Progenitor cell of endocrine pancreas (in vitro differentiated cells): ENCODE data around the gene ADRA2B. TPM values are rescaled to one million over a fixed set of nuclear protein-coding genes. Genes with fewer than 3 reads are reported as not detected.
"Not testable (repeated sequence)": the region's sequence is repeated elsewhere in the genome, so short reads cannot be mapped to it uniquely, and the experiment has no call there.

Source experiments
- DNase-seq: peaks from one replicate; pipeline ENCODE4 v3.0.0; 2021; ENCODE audit warnings: low spot score; ENCODE audit not compliant: unreplicated experiment
- H3K27ac Mint-ChIP-seq: 2 replicates; pipeline ENCODE4 v1.8.0; 2021; ENCODE audit warnings: mild to moderate bottlenecking, moderate library complexity, mixed read lengths
- H3K27me3 Mint-ChIP-seq: 2 replicates; pipeline ENCODE4 v1.8.0; 2021; ENCODE audit warnings: mixed read lengths
- H3K36me3 Mint-ChIP-seq: 2 replicates; pipeline ENCODE4 v1.8.0; 2022; ENCODE audit warnings: mixed read lengths; ENCODE audit not compliant: insufficient read depth
- H3K4me1 Mint-ChIP-seq: 2 replicates; pipeline ENCODE4 v1.8.0; 2021; ENCODE audit warnings: low read depth, mixed read lengths
- H3K4me3 Mint-ChIP-seq: 2 replicates; pipeline ENCODE4 v1.8.0; 2021; ENCODE audit warnings: low read depth, mild to moderate bottlenecking, moderate library complexity, mixed read lengths
- H3K9me3 Mint-ChIP-seq: 2 replicates; pipeline ENCODE4 v1.8.0; 2021; ENCODE audit warnings: low read depth, mixed read lengths
- total RNA-seq: library from RNA; stranded (reverse); gene quantifications from 2 replicates; pipeline ENCODE4 v1.2.1, GENCODE V29; 2021
- TF ChIP-seq, protein P1 (sequence below): fragments of 200-600 bp; sonication (generic); IDR thresholded peaks from one replicate; pipeline ENCODE4 v1.5.0; 2021; ENCODE audit warnings: antibody characterized with exemption, mild to moderate bottlenecking; ENCODE audit not compliant: unreplicated experiment

Gene ADRA2B
- total RNA-seq, 1 donor from 2014 or later = 0.69 TPM

DNA sequence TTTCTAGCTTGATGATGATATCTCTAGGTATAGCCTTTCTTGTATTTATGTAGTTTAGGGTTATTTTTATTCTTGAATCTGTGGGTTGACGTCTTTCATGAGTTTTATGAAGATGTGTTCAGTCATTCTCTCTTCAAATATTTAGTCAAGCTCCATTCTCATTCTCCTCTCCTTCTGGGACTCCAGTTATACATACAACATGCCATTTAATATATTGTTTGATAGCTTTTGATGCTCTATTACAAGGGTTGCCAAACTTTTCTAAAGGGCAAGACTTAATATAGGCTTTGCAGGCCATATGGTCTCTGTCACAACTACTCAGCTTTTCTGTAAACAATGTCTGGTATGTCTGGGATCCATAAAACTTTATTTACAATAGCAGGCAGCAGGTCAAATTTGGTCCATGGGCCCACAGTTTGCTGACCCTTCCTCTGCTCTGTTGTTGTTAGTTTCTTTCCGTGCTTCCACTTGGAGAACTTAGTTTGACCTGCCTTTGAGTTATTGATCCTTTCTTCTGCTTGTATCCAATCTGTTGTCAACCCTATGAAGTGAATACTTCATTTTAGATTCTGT lies 41.1 kb downstream of the ADRA2B start:
- H3K4me1 Mint-ChIP-seq = no peaks in the 10 kb centered on the region
- H3K4me3 Mint-ChIP-seq = no peak overlapping the region
- no peak for DNase-seq
- TF ChIP-seq, protein P1, sequence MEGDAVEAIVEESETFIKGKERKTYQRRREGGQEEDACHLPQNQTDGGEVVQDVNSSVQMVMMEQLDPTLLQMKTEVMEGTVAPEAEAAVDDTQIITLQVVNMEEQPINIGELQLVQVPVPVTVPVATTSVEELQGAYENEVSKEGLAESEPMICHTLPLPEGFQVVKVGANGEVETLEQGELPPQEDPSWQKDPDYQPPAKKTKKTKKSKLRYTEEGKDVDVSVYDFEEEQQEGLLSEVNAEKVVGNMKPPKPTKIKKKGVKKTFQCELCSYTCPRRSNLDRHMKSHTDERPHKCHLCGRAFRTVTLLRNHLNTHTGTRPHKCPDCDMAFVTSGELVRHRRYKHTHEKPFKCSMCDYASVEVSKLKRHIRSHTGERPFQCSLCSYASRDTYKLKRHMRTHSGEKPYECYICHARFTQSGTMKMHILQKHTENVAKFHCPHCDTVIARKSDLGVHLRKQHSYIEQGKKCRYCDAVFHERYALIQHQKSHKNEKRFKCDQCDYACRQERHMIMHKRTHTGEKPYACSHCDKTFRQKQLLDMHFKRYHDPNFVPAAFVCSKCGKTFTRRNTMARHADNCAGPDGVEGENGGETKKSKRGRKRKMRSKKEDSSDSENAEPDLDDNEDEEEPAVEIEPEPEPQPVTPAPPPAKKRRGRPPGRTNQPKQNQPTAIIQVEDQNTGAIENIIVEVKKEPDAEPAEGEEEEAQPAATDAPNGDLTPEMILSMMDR = no peak
- no peaks in the 10 kb centered on the region for H3K36me3 Mint-ChIP-seq
- H3K27ac Mint-ChIP-seq = no peak overlapping the region
- peaks cover 11% of the 10 kb centered on the region for H3K9me3 Mint-ChIP-seq
- H3K27me3 Mint-ChIP-seq = peaks cover 12% of the 10 kb centered on the region

DNA sequence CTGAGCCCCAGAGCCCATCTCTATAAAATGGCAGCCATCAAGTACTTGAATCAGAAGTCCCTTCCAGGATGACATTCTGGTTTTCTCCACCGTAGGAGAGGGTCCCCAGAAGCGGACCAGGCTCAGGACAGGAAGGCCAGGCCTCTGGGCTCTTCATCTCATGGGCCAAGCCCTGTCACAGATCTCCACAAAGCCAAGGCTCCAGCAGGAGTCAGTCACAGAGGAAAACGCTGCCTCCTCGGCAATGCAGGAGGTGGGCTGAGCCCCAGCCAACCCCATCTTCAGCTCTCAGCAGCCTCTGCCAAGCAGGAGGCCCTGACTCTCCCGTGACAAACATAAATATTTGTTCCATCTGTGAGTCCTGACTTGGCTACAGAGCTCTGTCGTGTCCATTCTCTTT lies 42.2 kb downstream of the ADRA2B start:
- H3K36me3 Mint-ChIP-seq = no peaks in the 10 kb centered on the region
- H3K4me3 Mint-ChIP-seq = no peak overlapping the region
- H3K9me3 Mint-ChIP-seq = peaks cover 11% of the 10 kb centered on the region
- peaks cover 7% of the 10 kb centered on the region for H3K27me3 Mint-ChIP-seq
- no peaks in the 10 kb centered on the region for H3K4me1 Mint-ChIP-seq
- DNase-seq = no peak
- H3K27ac Mint-ChIP-seq = no peak overlapping the region
- TF ChIP-seq, protein P1 = no peak

DNA sequence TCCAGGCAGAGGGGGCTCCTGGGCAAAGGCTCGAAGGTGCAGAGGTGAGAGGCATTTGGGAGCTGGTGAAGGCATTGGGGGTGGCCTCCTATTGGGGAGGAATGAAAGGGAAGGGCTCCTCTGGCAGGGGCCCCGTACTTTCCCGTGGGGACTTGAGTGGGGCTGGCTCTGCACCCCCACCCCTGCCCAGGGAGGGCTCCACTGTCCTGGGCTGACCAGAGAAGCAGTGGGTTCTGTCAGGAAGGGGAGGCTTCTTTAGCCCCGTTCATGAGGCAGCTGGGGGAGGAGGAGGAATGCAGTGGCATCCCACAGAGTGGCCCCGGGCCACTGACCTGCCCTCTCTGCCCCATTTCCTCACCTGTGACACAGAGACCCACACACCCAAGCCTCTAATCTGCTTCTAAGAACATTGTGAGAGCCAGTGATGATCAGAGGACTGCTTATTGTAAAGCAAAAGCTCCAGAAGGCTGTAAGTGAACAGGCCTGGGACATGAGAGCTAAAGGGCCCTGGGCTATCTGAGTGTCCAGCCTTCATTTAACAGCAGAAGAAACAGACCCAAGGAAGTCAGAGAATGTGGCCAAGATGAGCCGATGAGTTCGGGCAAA lies 43.1 kb downstream of the ADRA2B start:
- H3K36me3 Mint-ChIP-seq = no peaks in the 10 kb centered on the region
- H3K4me3 Mint-ChIP-seq = no peak overlapping the region
- TF ChIP-seq, protein P1 = no peak
- DNase-seq = no peak
- H3K4me1 Mint-ChIP-seq = no peaks in the 10 kb centered on the region
- no peak overlapping the region for H3K27ac Mint-ChIP-seq
- peaks cover 11% of the 10 kb centered on the region for H3K9me3 Mint-ChIP-seq
- peaks cover 7% of the 10 kb centered on the region for H3K27me3 Mint-ChIP-seq

DNA sequence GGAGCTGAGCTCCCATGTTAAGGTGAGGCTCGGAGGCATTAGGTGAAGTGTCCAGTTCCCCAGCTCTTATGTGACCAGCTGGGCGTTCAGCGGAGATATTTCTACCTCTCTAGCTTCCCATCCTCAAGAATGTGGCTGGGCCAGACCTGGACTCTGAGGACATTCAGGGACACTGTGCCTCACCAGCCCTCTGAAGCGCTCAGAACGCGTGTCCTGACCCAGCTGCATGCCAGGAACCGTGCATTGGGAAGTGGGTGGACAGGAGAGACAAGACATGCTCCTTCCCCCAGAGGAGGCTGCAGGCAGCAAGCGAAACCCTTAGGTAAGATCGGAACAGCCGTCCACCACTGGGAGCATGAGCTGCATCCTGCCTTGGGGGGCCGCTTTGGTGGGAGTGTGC lies 43.6 kb downstream of the ADRA2B start:
- peaks cover 11% of the 10 kb centered on the region for H3K9me3 Mint-ChIP-seq
- no peak for DNase-seq
- H3K4me3 Mint-ChIP-seq = no peak overlapping the region
- H3K36me3 Mint-ChIP-seq = no peaks in the 10 kb centered on the region
- peaks cover 7% of the 10 kb centered on the region for H3K27me3 Mint-ChIP-seq
- H3K27ac Mint-ChIP-seq = no peak overlapping the region
- peaks cover 3% of the 10 kb centered on the region for H3K4me1 Mint-ChIP-seq
- TF ChIP-seq, protein P1 = no peak

DNA sequence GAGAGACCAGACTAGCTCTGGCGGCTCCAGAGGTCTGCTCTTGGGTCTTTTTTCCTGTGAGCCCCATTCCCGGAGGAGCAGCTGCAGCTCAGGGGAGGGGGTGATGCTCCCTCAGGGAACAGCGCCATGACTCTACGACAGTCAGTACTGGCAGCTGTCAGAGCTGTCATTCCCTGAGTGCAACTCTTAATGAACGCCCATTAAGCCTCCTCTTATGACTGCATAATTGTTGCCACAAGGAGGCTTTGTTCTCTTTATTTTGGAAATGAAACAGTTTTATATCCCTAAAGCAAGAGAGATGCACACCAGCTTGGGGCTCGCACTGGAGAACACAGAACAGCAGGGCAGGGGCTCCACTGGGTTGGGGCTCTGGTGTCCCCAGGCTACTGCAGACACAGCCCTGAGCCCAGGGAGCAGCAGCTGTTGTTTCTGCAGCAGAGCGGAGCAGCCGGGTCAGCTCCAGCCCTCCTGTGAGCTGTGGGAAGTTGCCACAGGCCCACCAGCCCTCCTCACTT lies 44.3 kb downstream of the ADRA2B start:
- not testable (repeated sequence) for H3K27me3 Mint-ChIP-seq, H3K4me3 Mint-ChIP-seq, H3K4me1 Mint-ChIP-seq, H3K27ac Mint-ChIP-seq, DNase-seq, H3K36me3 Mint-ChIP-seq
- H3K9me3 Mint-ChIP-seq = peaks cover 11% of the 10 kb centered on the region

DNA sequence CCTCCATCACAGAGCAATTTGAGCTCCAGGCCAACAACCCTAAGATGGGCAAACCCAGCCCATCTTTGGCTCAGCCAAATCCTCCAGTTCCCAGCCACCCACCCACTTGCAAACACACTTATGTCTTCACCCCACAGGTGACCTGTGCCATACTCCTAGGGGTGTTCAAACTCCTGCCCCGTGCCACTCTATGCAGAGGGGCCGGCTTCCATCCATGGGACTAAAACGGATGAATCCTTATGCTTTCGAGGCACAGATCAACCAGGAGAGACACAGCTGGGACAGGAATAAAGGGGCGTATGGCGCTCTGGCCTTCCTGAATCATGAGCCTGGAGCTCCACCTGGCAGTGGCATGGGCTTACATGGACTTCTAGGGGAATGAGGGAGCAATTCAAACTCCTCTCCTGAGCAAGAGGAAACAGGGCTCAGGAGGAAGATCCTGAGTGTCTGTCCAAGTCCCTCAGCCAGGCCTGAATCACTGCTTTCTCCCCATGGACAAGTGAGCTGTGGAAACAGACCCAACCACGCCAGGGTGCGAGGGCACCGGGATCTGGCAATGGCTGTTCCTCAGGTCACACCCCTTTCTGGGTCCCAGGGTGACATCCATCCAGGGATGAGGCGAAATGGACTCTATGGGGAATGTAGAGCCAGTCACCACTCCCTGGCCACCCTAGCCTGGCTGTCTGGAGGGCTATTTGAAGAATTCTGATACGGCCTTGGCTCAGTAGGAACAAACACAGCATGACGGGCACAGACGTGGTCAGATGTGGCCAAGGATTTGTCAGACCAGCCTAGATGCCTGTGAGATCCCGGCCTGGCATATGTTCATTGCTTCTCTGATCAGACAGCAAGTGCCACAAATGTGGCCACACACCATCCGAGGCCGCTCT lies 45.0 kb downstream of the ADRA2B start:
- not testable (repeated sequence) for H3K27ac Mint-ChIP-seq, DNase-seq, H3K4me1 Mint-ChIP-seq

DNA sequence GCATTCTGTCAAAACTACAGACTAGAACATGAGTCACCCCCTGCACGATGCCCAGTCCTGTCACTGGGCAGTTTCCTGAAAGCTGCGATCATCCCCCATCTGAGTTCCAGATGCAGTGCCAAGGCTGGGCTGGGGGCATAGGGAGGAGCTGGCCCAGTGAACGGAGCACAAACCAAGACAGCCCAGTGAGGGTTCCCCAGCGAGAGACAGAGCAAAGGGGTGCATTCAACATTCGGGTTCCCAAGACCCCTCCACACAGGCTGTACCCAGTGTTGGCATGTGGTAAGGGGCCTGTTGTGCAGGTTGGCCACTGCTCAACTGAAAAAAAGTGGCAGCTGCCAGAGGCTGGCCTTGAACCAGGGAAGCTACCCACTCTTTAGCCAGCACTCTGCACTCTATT lies 46.0 kb downstream of the ADRA2B start:
- not testable (repeated sequence) for H3K36me3 Mint-ChIP-seq, H3K4me3 Mint-ChIP-seq, H3K27me3 Mint-ChIP-seq, DNase-seq, H3K4me1 Mint-ChIP-seq, H3K27ac Mint-ChIP-seq, H3K9me3 Mint-ChIP-seq

More for the DNA sequence above, 45.0 kb downstream of the ADRA2B start:
- not testable (repeated sequence) for H3K27me3 Mint-ChIP-seq, H3K36me3 Mint-ChIP-seq, H3K4me3 Mint-ChIP-seq
- H3K9me3 Mint-ChIP-seq = peaks cover 11% of the 10 kb centered on the region

DNA sequence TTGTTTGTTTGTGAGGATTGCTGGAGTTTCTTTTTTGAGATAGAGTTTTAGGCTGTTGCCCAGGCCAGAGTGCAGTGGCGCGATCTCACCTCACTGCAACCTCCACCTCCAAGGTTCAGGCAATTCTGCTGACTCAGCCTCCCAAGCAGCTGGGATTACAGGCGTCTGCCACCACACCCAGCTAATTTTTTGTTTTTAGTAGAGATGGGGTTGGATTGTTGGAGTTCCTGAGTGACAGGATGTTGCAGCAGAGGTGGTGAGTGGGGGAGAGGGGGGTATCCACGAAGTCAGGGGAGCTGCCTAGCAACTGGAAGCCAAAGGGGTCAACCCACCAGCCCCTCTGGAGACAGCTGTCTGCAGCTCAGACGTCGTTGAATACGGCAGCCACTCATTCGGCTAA lies 46.5 kb downstream of the ADRA2B start:
- not testable (repeated sequence) for DNase-seq, H3K27ac Mint-ChIP-seq, H3K4me1 Mint-ChIP-seq, H3K27me3 Mint-ChIP-seq, H3K9me3 Mint-ChIP-seq, H3K4me3 Mint-ChIP-seq, H3K36me3 Mint-ChIP-seq
